Heart left ventricle (tissue), 13 donors: Measurements from ENCODE around the gene GTPBP10.

ENCODE experiments used
- POLR2A ChIP-seq, 2 donors: fragments of 450-650 bp; IDR thresholded peaks; one replicate each; pipeline ENCODE4 v1.6.1; 2017; ENCODE audit warnings: antibody characterized with exemption in 2 of 2, mild to moderate bottlenecking in 2 of 2, moderate library complexity in 2 of 2
- TF ChIP-seq, protein P1 (sequence below), 12 donors: fragments of 200-600 bp; sonication (generic) in 4 of 12; IDR thresholded peaks; one replicate each; pipeline versions ENCODE4 v1.5.0 to v1.8.0; 2018 to 2022; ENCODE audit warnings: antibody characterized with exemption in 12 of 12, mild to moderate bottlenecking in 5 of 12
- donor health status: ischemic (EF 13 %, LVEDD 7.1; RV severe dilation, severe dysfunction).
- donor health status: DM: no; HTN: yes; CAD: no.
- donor health status: DM: no; HTN: no; CAD: no.
- donor health status: ischemic (EF 25% LVEDD 6.9; RV normal size, moderate dysfunction).
- donor health status: ischemic (EF 25% LVEDD 5.7; RV mildly dilated, moderate dysfunction).
- donor health status: ischemic (EF 35%, LVEDD 5.7; RV mildly dilated, moderate dysfunction).
- donor health status: nonischemic (EF 11% LVEDD 7.7; RV severe dilation, severe dysfunction).
- donor health status: DM: yes; HTN: yes; CAD: no.
- donor health status: PGD.
- donor health status: ischemic (EF 29% LVEDD 5.4; RV normal size, mild dysfunction).
- donor health status: nonischemic (EF 23%, LVEDD 6.1; RV moderate dilation, normal function).

GRCh38 chr7:90347759-90348158 lies 1.2 kb downstream of the GTPBP10 start:
- TF ChIP-seq, protein P1, sequence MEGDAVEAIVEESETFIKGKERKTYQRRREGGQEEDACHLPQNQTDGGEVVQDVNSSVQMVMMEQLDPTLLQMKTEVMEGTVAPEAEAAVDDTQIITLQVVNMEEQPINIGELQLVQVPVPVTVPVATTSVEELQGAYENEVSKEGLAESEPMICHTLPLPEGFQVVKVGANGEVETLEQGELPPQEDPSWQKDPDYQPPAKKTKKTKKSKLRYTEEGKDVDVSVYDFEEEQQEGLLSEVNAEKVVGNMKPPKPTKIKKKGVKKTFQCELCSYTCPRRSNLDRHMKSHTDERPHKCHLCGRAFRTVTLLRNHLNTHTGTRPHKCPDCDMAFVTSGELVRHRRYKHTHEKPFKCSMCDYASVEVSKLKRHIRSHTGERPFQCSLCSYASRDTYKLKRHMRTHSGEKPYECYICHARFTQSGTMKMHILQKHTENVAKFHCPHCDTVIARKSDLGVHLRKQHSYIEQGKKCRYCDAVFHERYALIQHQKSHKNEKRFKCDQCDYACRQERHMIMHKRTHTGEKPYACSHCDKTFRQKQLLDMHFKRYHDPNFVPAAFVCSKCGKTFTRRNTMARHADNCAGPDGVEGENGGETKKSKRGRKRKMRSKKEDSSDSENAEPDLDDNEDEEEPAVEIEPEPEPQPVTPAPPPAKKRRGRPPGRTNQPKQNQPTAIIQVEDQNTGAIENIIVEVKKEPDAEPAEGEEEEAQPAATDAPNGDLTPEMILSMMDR (IDR thresholded peaks at IDR 0.05), result no peak
- TF ChIP-seq POLR2A (IDR thresholded peaks at IDR 0.05), result no peak
